CD4-positive, alpha-beta T cell treated with Interleukin-1 beta for 1 hour (primary cell): ENCODE data around the gene PLEKHG4B.
"Not testable (repeated sequence)": the region's sequence is repeated elsewhere in the genome, so short reads cannot be mapped to it uniquely, and the experiment has no call there.

Source experiments
- DNase-seq, 2 donors: peaks; one replicate each; pipeline ENCODE4 v3.0.0-alpha.2; 2020 to 2022

The PLEKHG4B gene

DNA sequence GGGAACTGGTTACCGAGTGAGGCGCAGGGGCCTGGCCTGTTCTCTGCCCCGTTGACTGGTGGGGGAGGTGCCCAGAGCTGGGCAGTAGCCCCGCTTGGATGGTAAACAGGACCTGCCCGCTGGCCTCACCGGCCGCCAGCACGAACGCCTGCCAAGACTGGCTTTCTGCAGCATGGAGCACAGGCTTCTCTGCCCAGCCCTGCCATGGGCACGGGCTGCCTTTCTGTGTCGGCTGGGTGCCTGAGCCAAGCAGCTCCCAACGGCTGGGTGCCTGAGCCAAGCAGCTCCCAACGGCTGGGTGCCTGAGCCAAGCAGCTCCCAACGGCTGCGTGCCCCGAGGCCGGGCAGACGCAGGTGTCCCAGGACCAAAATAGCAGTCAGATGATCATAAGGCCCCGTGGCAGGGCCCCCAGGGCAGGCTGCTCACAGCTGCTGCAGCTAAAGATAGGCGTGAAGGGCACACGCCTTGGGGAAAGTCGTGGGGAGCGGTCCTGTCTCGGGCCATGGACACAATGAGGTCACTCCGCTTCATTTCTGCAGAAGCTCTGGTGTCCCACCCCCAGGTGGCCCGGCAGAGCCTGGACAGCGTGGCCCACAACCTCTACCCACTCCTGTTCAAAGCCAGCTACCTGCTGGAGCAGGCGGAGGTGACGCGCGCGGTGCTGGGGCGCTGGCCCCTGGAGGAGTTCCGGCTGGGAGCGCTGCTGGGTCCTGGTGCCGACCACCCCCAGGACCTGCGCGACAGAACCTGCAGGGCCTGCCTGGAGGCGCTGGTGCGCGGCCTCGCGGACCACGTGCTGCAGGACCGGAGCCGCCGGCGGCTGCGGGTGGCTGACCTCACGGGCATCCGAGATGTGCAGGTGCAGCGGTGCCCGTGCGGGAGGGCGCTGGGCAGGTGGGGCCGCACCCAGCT is 99.3 kb downstream of the PLEKHG4B start, which contains the start of gene LRRC14B:
TSS of gene LRRC14B (plus strand) at position 460 of the 913 bp plus-strand sequence. CDS start at position 504, 44 bp downstream.
- no peak for DNase-seq

DNA sequence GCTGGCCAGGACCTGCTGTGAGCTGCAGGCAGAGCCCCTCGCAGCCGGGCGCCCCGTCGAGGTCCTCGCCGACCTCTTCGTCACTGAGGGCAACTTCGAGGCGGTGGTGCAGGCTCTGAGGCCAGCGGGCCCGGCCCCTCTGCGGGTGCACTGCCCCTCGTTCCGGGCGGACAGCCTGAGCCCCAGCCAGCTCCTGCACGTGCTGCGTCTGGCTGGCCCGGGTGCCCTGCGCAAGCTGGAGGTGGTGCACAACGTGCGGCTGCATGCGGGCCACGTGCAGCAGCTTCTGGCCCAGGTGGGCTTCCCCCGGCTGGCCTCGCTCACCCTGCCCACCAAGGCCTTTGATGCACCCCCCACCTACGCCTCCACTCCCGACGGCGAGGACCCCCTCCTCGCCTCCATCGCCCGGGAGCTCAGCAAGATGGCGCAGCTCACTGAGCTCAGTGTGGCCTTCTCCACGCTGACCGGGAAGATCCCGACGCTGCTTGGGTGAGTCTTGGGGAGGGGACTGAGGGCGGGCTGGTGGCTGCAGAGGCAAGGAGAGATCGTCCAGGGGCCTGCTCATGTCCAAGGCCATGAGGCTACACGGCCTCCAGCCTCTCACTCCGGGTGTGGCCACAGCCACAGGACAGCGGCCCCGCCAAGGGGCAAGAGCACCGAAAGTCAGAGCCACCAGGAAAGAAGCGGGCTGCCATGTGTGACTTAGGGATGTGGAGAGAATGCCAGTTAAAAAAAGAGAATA is 100.2 kb downstream of the PLEKHG4B start:
- no peak for DNase-seq

DNA sequence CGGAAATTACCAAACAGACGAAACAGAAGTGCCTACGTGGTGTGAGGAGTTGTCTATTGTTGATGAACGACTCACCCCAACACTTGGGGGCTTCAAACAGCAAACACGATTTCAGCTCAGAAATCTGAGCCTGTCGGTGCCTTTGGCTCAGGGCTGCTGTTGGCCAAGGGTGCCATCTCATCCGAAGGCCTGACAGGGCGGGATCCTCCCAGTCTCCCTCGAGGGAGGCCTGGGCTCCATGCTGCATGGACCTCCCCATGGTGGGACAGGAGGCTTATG is 100.7 kb downstream of the PLEKHG4B start:
- DNase-seq, result no peak

DNA sequence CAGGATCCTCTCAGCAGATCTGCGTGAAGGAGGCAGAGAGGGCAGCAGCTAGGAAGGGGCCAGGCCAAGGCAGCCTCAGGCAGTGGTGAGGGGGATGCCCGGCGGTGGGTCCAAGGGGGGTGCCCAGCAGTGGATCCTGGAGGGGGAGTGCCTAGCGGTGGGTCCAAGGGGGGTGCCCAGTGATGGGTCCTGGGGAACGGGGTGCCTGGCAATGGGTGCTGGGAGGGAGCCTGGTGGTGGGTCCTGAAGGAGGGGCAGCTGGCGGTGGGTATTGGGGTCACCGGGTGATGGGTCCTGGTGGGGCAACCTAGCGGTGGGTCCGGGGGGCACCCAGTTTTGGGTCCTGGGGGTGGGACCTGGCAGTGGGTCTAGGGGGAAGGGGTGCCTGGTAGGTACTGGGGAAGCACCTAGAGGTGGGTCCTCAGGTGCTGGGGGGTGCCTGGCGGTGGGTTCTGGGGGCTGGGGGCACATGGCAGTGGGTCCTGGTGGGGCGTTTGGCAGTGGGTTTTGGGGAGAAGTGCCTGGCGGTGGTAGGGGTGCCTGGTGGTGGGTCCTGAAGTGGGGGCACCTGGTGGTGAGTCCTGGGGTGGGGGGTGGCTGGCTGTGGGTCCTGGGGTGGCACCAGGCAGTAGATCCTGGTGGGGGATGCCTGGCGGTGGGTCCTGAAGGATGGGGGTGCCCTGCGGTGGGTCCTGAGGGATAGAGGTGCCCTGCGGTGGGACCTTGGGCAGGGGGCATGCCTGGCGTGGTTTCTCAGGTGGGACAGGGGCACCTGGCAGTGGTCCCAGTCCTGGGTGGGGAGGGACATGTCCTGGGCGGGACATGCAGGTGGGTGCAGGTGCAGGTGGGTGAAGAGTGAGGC is 101.2 kb downstream of the PLEKHG4B start:
- no peak for DNase-seq

DNA sequence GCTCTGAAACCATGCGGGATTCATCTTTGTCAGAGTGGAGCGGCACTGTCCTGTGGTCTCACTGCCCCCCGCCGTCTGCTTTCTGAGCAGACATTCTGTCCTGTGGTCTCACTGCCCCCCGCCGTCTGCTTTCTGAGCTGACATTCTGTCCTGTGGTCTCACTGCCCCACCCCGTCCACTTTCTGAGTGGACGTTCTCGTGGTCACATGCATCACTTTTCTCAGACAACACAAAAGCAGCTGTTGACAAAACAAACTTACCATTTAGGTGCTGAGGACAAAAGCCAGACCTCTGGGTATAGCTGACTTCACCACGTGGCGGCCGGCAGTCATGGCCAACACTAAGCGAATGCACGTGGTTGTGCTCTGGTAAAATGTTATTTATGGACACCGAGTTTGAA is 102.1 kb downstream of the PLEKHG4B start:
- no peak for DNase-seq

DNA sequence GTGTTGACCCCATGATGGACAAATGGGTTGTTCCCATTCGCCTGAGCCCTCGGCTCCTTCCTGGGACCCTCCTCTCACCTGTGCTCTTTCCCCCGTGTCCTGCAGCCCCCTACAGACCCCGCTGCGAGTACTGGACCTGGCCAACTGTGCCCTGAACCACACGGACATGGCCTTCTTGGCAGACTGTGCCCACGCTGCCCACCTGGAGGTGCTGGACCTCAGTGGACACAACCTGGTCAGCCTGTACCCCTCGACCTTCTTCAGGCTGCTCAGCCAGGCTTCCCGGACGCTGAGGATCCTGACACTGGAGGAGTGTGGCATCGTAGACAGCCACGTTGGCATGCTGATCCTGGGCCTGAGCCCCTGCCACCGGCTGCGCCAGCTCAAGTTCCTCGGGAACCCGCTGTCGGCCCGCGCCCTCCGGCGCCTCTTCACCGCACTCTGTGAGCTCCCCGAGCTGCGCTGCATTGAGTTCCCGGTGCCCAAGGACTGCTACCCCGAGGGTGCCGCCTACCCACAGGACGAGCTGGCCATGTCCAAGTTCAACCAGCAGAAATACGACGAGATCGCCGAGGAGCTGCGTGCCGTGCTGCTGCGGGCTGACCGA is 102.7 kb downstream of the PLEKHG4B start:
- DNase-seq, result no peak

DNA sequence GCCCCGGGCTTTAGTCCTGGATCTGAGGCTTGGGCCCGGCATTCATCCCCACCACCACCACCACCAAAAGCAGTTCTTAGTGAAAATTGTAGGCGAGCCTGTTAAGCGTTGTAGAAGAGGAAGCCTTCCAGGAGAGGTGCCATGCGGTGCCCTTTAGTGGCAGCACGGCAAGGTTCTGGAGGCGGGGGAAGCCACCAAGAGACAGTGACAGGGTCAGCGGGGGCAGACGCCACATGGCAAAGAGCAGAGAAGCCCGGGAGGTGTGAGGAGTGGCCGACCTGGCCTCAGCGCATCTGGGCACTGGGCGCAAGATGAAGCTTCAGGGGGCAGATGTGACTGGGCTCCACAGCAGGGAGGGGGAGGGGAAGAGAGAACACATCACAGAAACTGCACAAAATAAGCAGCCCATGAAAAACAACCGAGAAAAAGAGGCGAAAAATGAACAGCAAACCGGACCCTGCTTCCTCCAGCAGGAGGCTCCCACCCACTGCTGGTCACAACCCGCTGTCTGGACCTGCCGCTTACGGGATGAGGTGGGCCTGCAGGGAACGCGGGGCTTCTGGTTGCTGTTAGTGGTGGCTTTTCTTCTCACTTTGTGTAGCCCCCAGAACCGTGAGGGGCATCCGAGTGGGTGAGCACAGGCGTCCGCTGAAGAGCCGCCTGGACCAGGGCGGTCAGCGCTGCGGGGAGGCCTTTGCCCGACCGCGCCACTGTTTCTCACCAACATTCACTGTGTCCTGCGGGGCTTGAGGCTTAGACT is 103.6 kb downstream of the PLEKHG4B start:
- no peak for DNase-seq

DNA sequence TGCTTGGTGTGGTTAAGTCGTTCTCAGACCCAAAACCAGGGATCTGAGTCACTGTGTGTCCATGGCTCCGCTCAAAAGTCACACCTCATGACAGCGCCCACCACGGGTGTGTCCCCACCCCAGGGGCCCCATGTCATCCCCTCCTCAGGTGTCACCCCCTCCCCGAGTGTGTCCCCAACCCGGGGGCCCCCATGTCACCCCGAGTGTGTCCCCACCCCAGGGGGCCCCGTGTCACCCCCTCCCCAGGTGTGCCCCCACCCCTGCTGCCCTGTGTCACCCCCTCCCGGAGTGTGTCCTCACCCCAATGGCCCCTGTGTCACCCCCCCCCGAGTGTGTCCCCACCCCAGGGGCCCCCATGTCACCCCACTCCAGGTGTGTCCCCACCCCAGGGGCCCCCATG is 104.4 kb downstream of the PLEKHG4B start:
- DNase-seq, result no peak

DNA sequence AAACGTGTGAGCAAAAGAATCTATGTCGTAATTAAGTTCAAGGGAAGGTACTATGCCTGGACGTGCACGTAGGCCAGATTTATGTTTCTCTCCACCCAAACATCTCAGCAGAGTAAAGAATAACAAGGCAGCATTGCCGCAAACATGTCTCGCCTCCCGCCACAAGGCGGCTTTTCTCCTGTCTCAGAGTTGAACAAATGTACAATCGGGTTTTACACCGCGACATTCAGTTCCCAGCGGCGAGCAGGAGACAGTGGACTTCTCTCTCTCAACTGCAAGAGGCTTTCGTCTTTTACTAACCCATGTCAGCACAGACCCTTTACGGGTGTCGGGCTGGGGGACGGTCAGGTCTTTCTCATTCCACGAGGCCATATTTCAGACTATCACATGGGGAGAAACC is 105.1 kb downstream of the PLEKHG4B start:
- DNase-seq, result not testable (repeated sequence)

DNA sequence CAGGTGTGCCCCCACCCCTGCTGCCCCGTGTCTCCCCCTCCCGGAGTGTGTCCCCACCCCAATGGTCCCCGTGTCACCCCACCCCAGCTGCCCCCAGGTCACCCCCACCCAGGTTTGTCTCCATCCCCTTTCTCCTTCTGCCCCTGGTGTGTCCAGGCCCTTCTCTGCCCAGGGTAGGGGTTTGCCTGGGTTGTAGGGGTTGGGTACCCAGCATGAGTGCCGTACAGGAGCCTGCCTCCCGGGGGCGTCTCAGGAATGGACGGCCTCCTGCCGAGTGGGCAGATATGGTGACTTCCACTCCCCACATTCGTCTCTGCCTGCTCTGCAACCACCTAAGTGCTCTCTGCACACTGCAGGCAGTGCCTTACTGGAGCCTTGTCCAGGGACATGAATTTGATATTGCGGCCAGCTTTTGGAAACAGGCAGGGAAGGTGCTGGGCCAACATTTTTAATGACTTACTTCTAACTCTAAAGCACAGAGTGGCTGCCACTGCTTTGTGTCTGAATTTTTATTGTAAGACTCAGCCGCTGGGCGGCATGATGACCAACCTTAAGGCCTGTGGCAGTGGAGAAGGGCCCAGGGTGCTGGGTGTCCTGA is 106.0 kb downstream of the PLEKHG4B start:
- DNase-seq, result no peak

DNA sequence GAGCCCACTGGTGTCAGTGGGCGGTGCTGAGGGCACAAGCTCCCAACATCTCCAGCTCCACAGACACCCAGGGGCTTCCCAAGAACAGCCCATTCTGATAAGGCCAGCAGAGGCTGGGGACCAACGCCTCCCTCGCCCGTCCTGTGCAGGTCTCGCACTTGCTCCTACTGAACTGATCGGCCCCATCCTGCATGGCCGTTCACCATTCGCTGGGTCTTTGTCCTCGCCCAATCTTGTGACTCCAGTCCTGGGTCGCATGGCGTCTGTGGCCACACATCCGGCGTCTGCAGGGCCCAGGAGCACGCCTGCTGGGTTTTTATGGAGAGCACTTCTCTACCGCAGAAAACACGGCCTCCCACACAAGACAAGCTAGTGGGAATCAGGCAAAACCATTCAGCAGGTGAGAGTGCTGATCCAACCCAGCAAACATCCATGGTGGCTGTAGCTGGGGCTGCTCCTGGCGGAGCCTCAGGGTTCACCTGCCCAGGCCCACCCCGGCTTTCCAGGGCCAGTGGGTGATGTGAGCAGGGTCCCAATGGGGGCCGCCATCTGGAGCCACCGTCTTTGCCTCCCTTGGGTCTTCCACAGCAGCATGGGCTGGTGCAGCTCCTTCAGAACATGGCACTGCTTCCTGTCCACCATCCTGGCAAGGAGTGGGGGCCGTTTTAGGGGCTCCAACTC is 106.7 kb downstream of the PLEKHG4B start:
- no peak for DNase-seq

DNA sequence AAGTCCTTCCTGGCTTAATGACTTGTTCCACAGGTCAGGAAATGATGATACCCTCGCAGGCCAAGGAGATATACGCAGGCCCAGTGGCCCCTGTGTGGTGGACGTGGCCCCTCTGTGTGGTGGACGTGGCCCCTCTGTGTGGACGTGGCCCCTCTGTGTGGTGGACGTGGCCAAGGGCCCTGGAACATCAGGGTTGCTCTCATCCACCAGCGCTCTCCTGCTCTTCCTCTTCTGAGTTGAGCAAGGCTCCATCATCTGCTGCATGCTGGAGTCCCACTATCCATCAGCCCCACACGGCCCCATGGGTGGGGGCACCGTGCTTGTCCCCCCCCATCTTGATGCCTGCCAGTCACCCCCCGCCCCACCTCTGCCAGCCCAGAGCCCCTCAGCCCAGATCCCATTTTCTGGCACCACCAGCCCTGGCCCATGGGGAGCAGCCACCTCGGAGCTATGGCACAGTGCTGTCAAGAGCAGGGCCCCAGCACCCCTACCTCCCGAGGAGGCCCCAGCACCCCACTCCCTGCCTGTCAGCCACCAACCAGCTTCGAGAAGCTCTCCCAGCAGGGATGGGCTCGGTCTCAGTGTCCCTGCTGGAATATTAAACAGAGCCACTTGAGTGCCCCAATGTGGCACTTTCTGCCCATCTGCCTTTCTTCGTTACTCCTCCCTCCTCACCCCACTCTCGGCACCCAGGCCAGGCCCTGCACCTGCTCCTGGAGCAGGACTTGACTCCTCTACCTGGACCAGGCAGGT is 107.4 kb downstream of the PLEKHG4B start:
- no peak for DNase-seq

DNA sequence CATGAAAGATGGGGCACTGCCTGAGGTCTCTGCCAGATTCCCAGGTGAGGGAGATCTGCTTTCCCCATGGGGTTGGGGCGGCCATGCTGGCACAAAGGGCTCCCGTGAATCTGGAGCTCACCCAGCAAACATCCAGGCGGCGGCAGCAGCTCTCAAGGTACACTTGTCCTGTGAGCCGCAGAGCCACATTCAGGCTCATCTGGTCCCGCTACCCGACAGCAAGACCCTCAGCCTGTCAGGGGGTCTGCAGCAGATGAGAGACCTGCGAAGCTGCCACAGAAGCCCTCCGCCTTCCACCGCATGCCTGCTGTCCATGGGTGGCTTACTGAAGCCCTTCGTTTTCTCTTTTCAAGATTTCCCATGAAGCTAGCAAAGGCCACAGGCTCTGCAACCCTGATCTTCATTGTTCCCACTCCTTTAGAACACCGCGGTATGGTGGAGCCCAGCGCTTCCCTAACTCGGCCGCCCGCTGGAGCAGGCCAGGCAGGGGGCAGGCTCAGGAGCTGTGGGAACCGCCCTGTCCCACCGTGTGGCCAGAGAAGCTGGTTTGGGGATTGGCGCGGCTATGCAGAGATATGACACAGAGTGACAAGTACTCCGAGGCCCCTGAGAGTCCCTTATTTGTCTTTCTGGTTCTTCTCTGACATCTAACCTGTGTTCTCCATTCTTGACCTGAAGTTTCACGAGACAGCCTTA is 108.1 kb downstream of the PLEKHG4B start:
- DNase-seq, result no peak

DNA sequence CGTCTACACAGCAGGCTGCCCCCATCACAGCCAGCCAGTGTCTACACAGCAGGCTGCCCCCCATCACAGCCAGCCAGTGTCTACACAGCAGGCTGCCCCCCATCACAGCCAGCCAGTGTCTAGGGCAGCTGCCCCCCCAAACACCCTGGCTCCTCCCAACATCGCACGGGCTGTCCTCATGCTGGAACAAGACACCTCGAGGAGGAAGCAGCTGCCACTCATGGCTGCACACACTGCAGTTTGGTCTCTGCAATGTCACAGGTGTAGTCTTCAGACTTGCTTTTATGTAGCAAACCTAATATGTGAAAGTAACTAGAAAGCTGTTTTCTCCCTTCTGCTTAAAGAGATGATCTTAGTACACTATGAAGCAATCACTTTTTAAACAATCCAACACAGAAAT is 109.0 kb downstream of the PLEKHG4B start:
- DNase-seq, result no peak

DNA sequence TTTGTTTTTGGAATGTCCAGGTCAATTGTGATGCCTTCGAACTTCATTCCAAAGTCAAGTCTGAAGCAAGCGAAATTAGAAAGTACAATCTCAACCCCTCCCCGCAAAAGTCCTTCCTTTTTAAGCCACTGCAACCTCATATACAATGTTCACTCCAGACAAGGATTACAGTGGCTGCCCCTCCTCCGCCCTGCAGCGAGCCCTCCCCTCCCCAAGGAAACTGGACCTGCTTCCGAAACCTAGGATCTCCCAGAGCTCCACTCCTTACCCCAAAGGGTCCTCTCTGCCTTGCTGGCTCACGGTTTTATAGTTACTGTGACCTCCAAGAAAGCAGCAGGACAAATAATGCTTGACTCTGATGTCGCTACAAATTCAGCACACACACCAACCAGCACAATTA is 109.7 kb downstream of the PLEKHG4B start:
- no peak for DNase-seq

DNA sequence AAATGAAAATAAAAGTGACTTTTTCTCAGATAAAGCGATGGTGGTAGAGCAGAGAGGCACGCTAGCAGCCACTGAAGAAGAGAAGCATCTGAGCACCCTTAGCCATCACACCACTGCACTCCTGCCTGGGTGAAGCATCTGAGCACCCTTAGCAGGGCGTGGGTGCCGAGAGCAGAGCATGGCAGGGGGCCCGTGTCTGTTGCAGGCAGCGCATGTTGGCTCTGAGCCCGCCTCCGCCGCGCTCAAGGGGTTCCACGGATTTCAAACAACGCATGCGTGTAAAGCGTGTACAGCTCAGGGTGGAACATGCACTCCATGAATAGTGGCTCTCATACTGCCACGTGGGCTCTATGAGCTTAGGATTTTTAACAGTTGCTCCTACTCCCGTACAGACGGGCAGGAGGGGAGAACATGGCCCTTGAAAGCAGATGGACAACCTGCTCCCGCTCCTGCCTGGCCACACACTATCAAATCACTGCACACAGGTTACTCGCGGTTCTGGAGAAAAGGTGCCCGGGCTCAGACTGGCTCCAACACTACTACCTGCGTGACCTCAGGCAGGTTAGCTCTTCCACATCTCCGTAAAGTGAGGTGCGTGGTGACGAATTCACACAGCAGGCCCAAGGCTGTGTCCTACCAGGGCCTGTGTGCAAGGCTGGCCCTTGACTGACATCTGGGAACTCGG is 111.4 kb downstream of the PLEKHG4B start:
- no peak for DNase-seq

DNA sequence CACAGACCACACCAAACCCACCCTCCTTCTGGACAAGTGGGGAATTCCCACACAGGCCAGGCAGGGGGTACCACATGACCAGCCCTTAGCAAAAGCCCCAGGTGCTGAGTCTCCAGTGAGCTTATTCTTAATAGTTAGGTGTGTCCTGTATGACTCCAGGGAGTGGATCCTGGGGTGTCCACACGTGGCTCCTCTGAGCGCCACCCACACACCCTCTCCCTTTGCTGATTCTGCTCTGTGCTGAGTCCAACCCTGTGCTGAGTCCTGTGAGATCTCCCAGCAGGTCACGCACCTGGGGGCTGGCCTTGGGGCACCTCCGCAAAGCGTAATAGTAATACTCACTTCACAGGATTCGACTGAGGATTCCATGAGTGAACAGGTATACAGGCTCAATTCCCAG is 112.0 kb downstream of the PLEKHG4B start:
- DNase-seq, result no peak

DNA sequence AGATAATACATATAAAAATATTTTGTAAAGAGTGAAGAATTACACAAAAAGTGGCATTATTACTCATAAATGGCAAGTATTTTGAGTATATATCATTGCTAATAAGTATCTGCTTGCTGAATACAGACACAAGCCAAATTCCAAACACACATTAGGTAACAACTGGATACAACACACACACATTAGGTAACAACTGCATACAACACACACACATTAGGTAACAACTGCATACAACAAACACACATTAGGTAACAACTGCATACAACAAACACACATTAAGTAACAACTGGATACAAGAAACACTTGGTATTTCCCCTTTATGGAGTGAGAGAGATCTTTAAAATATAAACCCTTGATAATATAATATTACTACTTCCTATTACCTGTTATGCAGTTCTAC is 112.5 kb downstream of the PLEKHG4B start:
- no peak for DNase-seq
